Osteocyte (in vitro differentiated cells): ENCODE data around the gene ZNF778. TPM values are rescaled to one million over a fixed set of nuclear protein-coding genes. Genes with fewer than 3 reads are reported as not detected.

ENCODE experiments used
- DNase-seq: peaks from one replicate; pipeline ENCODE4 v3.0.0; 2021; ENCODE audit warnings: mixed read lengths; ENCODE audit not compliant: unreplicated experiment; ENCODE audit errors: extremely low spot score
- H3K27ac Mint-ChIP-seq: one replicate; pipeline ENCODE4 v1.8.0; 2021; ENCODE audit warnings: mild to moderate bottlenecking, mixed read lengths; ENCODE audit not compliant: unreplicated experiment
- H3K27me3 Mint-ChIP-seq: one replicate; pipeline ENCODE4 v1.8.0; 2021; ENCODE audit warnings: mixed read lengths; ENCODE audit not compliant: unreplicated experiment
- H3K36me3 Mint-ChIP-seq: one replicate; pipeline ENCODE4 v1.8.0; 2021; ENCODE audit warnings: mixed read lengths; ENCODE audit not compliant: unreplicated experiment
- H3K4me1 Mint-ChIP-seq: one replicate; pipeline ENCODE4 v1.8.0; 2021; ENCODE audit warnings: mixed read lengths; ENCODE audit not compliant: unreplicated experiment
- H3K4me3 Mint-ChIP-seq: one replicate; pipeline ENCODE4 v1.8.0; 2021; ENCODE audit warnings: mild to moderate bottlenecking, moderate library complexity, mixed read lengths; ENCODE audit not compliant: unreplicated experiment
- H3K9me3 Mint-ChIP-seq: one replicate; pipeline ENCODE4 v1.8.0; 2021; ENCODE audit warnings: mixed read lengths; ENCODE audit not compliant: unreplicated experiment
- long read RNA-seq: library from polyadenylated mRNA; unstranded; transcript quantifications from one replicate; pipeline ENCODE4 v2.0.0, GENCODE V29; 2021
- total RNA-seq: library from RNA; stranded (reverse); gene quantifications from 2 replicates; pipeline ENCODE4 v1.2.1, GENCODE V29; 2021
- TF ChIP-seq, protein P1 (sequence below): fragments of 200-600 bp; sonication (generic); IDR thresholded peaks from 2 replicates; pipeline ENCODE4 v1.5.0; 2021; ENCODE audit warnings: antibody characterized with exemption, mild to moderate bottlenecking, moderate library complexity

Gene ZNF778
- 8.6 and 10.5 TPM in 2 replicates for total RNA-seq
- long read RNA-seq, transcript ZNF778-202 (7 exons, 3,608 nt): major isoform, 6 of 14 reads
- long read RNA-seq, partial matches to known transcripts: 1 of 14 reads
- long read RNA-seq, other reads (novel, unspliced or antisense): 7 of 14 reads

DNA sequence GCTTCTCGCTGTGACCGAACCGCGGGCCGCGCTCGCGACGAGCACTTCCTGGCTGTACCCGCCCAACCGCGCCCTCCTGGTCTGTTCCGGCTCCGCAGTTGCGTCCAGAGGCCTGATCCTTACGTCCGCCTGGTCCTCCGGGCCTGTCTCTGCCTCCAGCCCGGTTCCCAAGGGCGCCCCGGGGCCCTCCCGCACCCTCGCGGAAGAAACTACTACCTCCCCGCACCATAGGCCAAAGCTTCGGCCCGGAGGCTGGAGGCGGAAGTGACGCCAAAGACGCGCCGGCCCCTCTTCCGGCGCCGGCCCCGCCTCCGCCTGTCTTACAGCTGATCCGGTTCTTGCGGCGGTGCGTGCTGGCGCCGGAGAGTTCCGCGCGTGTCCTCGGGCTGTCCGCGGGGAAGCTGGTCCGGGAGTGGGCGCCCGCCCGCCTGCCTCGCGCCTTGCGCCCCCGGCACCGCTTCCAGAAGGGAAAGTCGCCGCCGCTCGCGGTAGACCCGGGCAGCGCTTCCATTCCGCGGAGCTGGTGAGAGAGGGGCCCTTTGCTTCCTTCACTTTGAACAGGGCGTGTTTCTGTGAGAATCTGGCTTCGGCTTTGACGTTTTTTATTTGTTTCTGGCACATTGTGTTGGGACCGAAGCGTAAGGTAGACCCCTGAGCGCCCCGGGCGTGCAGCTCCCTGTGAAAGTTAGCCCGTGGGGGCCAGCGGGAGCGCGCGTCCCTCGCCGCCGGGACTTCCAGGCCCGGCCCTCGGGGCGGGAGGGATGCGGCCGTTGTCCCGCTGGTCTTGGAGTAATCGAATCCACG, at the start of gene ZNF778:
Gene ZNF778, plus strand, starts transcription at position 316 of the 804 bp plus-strand sequence. CDS start 3,425 bp downstream, outside the sequence.
- peaks cover 16% of the 10 kb centered on the region for H3K4me1 Mint-ChIP-seq
- no peaks in the 10 kb centered on the region for H3K27me3 Mint-ChIP-seq
- H3K27ac Mint-ChIP-seq: peak within 1 kb of the TSS; percentile 82
- TF ChIP-seq, protein P1, sequence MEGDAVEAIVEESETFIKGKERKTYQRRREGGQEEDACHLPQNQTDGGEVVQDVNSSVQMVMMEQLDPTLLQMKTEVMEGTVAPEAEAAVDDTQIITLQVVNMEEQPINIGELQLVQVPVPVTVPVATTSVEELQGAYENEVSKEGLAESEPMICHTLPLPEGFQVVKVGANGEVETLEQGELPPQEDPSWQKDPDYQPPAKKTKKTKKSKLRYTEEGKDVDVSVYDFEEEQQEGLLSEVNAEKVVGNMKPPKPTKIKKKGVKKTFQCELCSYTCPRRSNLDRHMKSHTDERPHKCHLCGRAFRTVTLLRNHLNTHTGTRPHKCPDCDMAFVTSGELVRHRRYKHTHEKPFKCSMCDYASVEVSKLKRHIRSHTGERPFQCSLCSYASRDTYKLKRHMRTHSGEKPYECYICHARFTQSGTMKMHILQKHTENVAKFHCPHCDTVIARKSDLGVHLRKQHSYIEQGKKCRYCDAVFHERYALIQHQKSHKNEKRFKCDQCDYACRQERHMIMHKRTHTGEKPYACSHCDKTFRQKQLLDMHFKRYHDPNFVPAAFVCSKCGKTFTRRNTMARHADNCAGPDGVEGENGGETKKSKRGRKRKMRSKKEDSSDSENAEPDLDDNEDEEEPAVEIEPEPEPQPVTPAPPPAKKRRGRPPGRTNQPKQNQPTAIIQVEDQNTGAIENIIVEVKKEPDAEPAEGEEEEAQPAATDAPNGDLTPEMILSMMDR: no peak
- peaks cover 10% of the 10 kb centered on the region for H3K36me3 Mint-ChIP-seq
- no peaks in the 10 kb centered on the region for H3K9me3 Mint-ChIP-seq
- DNase-seq: peak; percentile 92
- peak within 1 kb of the TSS; percentile 86 for H3K4me3 Mint-ChIP-seq

DNA sequence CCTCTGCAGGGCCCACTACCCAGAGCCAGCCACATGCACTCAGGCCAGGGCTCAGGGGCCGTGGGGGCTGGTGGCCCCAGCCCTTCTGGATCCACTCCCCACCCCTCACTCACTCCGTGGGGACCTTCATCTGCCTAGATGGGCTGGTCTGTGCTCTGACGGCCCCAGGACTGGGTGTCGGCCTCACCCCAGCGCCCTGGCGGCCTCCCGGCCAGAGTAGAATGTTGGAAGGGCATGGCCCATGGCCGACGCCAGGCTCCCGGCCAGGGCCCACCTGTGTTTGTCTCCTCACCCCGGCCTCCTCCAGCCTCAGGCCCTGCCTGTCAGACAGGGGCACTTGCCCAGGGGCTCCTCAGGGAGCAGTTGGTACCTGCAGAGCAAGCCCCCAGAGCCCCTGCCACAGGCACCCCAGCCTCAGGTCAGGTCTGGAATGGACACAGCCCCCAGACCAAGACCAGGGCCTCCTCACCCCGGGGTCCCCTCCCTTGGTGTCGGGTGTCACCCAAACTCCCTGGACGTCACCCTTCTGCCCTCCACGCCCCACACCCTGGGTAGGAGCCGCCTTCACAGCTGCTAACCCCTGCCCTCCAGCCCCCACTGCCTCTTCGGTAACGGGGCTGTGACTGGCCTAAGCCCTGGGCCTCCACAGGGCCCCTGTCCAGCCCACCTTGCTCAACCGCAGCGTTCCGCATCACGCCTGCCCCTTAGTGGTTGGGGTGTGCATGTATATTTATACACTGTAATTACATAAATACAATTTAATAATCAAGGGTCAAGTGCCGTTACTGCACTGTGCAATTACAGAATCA, 48.9 kb upstream of the ZNF778 start:
- no peak for DNase-seq

DNA sequence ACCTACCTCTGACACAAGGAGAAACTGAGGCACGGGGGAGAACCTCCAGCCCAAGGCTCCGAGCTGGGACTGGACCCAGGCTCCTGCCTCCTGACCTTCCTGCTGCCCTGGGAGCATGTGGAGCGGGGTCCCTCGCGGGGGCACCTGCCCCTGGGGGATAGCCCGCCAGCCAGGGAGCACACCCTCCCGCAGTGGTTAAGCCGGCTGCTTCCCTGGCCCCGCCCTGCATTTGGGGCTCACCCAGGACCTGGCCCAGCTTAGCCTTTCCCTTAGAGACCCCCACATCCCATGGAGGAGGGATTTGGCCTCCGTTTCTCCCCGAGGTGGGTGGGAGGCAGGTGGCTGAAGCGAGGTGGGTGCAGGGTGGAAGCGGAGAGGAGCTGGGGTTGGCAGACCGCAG, 47.7 kb upstream of the ZNF778 start:
- no peaks in the 10 kb centered on the region for H3K9me3 Mint-ChIP-seq
- no peak overlapping the region for H3K4me3 Mint-ChIP-seq
- no peak overlapping the region for H3K27ac Mint-ChIP-seq
- TF ChIP-seq, protein P1: no peak
- DNase-seq: no peak
- peaks cover 23% of the 10 kb centered on the region for H3K4me1 Mint-ChIP-seq
- peaks cover 8% of the 10 kb centered on the region for H3K27me3 Mint-ChIP-seq
- no peaks in the 10 kb centered on the region for H3K36me3 Mint-ChIP-seq

More for the DNA sequence above, 48.9 kb upstream of the ZNF778 start:
- Mint-ChIP-seq H3K36me3 (no peaks in the 10 kb centered on the region), H3K4me1 (peaks cover 16% of the 10 kb centered on the region), H3K4me3 (no peak overlapping the region), H3K9me3 (no peaks in the 10 kb centered on the region), H3K27ac (no peak overlapping the region), H3K27me3 (peaks cover 11% of the 10 kb centered on the region)
- TF ChIP-seq, protein P1: no peak

DNA sequence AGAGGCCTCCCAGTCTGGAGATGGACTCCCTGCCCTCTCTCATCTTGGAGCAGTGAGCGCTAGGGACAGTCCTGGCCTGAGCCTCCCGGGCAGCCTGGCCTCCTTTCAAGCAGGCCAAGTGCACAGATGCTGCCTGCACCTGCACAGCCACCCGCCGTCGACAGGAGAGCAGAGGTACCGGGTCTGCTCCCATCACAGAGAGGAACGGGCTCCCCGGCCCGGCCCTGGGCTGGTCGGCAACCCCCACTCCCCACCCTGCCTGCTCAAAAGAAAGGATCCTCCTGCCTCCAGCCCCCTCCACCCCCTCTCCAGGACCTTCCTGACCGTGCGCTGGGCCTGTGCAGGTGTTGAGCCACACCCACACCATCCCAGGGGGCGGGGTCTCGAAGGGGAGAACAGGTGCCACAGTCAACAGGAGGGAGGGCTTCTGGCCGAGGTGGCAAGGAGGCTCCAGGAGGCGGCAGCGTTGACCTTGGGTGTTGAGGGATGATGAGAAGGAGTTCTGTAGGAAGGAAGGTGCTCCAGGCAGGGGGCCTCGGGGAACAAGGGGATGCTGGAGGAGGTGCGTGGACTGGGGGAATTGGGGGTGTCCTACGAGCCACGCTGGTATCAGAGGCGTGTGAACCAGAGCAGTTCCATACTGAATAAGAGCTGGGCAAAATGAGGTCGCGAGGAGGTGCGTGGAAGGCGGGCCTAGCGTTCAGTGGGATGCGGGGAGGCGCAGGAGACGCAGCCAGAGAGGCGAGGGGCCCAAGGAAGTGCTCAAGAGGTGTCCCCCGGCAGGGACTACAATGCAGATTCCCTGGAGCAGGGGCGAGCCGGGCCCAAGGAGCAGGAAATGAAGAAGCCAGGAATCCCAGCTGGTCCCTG, 46.9 kb upstream of the ZNF778 start:
- Mint-ChIP-seq H3K27ac (no peak overlapping the region), H3K27me3 (peaks cover 8% of the 10 kb centered on the region), H3K4me3 (peak overlapping the region; percentile 52), H3K4me1 (peaks cover 25% of the 10 kb centered on the region), H3K9me3 (no peaks in the 10 kb centered on the region), H3K36me3 (no peaks in the 10 kb centered on the region)
- DNase-seq: no peak
- TF ChIP-seq, protein P1: no peak
